Renal cortical epithelial cell (primary cell): ENCODE results near the gene TMEM109. TPM values are rescaled to one million over a fixed set of nuclear protein-coding genes. Genes with fewer than 3 reads are reported as not detected.

ENCODE experiments used
- DNase-seq: peaks from one replicate; pipeline ENCODE4 v3.0.0-alpha.2; 2011; ENCODE audit warnings: low read depth
- total RNA-seq: library from RNA; depleted of rRNA; stranded (reverse); fragments of >200 nt; gene quantifications from 2 replicates; pipeline ENCODE4 v1.2.3, GENCODE V29; 2014

The TMEM109 gene
- total RNA-seq, 1 donor from 2014 or later, result 37.7 TPM

DNA sequence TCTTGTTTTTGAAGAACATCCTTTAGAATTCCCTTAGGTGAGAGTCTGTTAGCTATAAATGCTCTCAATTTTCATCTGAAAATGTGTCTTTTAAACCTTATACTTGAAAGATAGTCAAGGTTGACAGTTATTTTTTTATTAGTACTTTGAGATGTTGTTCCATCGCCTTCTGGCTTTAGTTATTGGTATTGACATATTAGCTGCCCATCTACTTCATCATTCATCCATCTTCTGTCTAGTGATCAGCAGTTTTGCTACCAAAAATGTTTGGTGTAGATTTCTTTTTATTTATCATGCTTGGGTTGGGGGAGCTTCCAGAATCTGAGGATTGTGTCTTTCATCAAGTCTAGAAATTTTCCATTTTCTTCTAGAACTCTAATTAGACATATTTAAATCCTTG, 54.3 kb downstream of the TMEM109 start:
- no peak for DNase-seq

GRCh38 chr11:60970369-60970774, 56.4 kb downstream of the TMEM109 start:
- no peak for DNase-seq

DNA sequence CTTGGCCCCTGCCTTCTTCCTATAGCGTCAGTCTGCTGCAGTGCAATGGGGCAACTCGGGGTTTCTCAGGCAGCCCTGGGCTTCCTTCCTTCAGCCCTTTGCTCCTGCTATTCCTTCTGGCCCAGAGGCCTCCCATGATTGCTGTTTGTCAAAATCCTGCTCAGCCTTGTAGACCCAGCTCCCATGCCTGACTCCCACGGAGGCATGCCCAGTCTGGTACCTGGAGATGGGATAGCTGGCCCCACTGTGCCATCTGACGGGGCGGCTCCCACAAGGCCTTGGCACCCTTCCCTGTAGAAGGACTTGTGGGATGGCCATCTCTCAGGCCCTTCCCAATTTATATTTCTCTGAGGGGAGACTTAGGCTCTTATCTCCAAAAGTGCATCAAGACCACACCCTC, 56.9 kb downstream of the TMEM109 start:
- DNase-seq, result no peak

DNA sequence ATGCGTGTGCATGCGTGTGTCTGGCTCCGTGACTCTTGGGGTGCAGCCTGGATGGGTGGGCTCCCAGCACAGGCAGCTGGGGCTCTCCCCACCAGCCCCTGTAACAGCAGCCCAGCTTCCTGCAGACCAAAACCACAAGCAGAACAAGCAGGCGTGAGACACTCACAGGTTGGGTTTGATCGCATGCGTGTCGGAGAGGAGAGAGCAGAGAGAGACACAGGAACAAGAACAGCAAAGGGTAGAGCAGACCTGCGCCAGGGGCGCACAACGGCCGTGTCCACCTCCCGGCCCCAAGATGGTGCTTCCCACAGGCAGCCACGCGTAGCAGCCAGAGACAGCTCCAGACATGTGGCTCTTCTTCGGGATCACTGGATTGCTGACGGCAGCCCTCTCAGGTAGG, 57.6 kb downstream of the TMEM109 start, which contains the start of gene CD6:
Gene CD6, plus strand, starts transcription at position 161 of the 400 bp plus-strand sequence. Its CDS starts 186 bp downstream, at position 347.
- no peak for DNase-seq

DNA sequence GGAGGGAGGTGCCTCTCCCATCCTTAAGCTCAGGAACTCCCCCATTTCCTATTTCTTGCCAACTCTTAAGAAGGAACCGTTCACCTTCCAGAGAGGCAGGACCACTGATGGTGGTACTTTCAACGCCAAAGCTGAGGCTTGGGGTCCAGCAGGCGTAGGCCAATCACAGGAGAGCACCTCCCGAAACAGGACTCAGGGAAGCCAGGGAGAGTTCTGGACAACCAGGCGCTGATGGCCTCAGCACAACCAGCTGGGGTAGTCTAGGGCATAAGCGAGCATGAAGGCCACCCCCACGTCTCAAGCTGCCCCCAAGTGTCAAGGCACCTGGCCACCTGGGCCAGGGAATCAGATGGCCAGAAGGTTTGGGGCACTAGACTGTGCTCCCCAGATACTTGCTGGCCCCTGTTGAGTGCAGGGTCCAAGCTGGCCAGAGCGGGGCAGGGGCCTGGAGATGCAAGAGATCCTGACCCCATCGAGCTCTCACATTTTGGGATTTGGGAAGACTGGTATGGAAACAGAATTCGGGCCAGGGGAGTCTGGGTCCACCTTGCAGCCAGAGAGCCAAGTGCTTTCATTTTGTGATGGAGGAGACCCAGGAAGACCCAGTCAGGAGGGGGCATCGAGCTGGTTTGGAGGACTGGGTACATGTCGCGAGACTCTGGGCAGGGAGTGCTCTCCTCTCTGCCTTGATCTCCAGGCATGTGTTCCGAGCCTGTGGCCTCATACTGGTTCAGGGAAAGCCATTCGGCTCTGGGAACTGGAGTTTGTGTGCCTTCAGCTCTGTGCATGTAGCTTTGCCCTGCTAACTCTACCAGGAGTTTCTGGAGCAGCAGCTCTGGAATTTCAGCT, 58.4 kb downstream of the TMEM109 start:
- DNase-seq, result no peak

Other genes starting within 250 kb of the TMEM109 start
- not detected in 2 replicates for gene MS4A8, start 214.5 kb upstream of the TMEM109 start, total RNA-seq
- not detected in 2 replicates for gene MS4A18, start 189.4 kb upstream of the TMEM109 start, total RNA-seq
- not detected in 2 replicates for gene MS4A15, start 157.3 kb upstream of the TMEM109 start, total RNA-seq
- not detected in 2 replicates for gene MS4A10, start 128.8 kb upstream of the TMEM109 start, total RNA-seq
- gene CCDC86, start 72.0 kb upstream of the TMEM109 start, total RNA-seq, result 6.4 and 21.2 TPM in 2 replicates
- not detected in 2 replicates for gene PTGDR2, start 58.2 kb upstream of the TMEM109 start, total RNA-seq
- gene ZP1, start 46.6 kb upstream of the TMEM109 start, total RNA-seq, result not detected in 2 replicates
- gene PRPF19, start 7.6 kb upstream of the TMEM109 start, total RNA-seq, result 32.6 and 49.8 TPM in 2 replicates
- gene TMEM132A, start 10.3 kb downstream of the TMEM109 start, total RNA-seq, result 137 and 213 TPM in 2 replicates
- 0.89 and 5.9 TPM in 2 replicates for gene SLC15A3, start 38.0 kb downstream of the TMEM109 start, total RNA-seq
- not detected in 2 replicates for gene CD6, start 57.5 kb downstream of the TMEM109 start, total RNA-seq
- gene CD5, start 188.3 kb downstream of the TMEM109 start, total RNA-seq, result not detected in 2 replicates
- gene VPS37C, start 247.3 kb downstream of the TMEM109 start, total RNA-seq, result 10.7 and 11.3 TPM in 2 replicates